HUDEP-2 (cell line): ENCODE measurements around the gene CDKAL1.
"Not testable (repeated sequence)": the region's sequence is repeated elsewhere in the genome, so short reads cannot be mapped to it uniquely, and the experiment has no call there.

ENCODE experiments used
- DNase-seq, 76 experiments: peaks; one replicate each; lab custom pipeline; 2025; ENCODE audit not compliant: unreplicated experiment in 76 of 76; lab: John Stamatoyannopoulos, UW

CDKAL1 gene

GRCh38 chr6:20906945-20907344 lies 372.7 kb downstream of the CDKAL1 start:
- no peak for DNase-seq

- DNase-seq = peak in 1 of 76 experiments; percentile 2
Measured at GRCh38 chr6:20907486-20908071, 373.3 kb downstream of the CDKAL1 start.

- DNase-seq = no peak
Measured at GRCh38 chr6:20909621-20910020, 375.4 kb downstream of the CDKAL1 start.

- DNase-seq = no peak
Measured at GRCh38 chr6:20911712-20912111, 377.5 kb downstream of the CDKAL1 start.

- DNase-seq = no peak
Measured at GRCh38 chr6:20915156-20915555, 380.9 kb downstream of the CDKAL1 start.

GRCh38 chr6:20915626-20916025 lies 381.4 kb downstream of the CDKAL1 start:
- DNase-seq = no peak

- peak in 1 of 76 experiments; percentile 7 for DNase-seq
Measured at GRCh38 chr6:20916086-20916485, 381.8 kb downstream of the CDKAL1 start.

- no peak for DNase-seq
Measured at GRCh38 chr6:20918868-20919267, 384.6 kb downstream of the CDKAL1 start.

GRCh38 chr6:20919677-20920385 lies 385.6 kb downstream of the CDKAL1 start:
- DNase-seq = no peak

GRCh38 chr6:20921578-20921977 lies 387.3 kb downstream of the CDKAL1 start:
- DNase-seq = no peak

- DNase-seq = no peak
Measured at GRCh38 chr6:20922743-20923142, 388.5 kb downstream of the CDKAL1 start.

- not testable (repeated sequence) for DNase-seq
Measured at GRCh38 chr6:20924094-20924493, 389.8 kb downstream of the CDKAL1 start.

GRCh38 chr6:20924911-20925543 lies 390.8 kb downstream of the CDKAL1 start:
- DNase-seq = no peak

GRCh38 chr6:20927130-20927860 lies 393.0 kb downstream of the CDKAL1 start:
- DNase-seq = no peak

GRCh38 chr6:20929283-20929682 lies 395.0 kb downstream of the CDKAL1 start:
- DNase-seq = no peak

- DNase-seq = no peak
Measured at GRCh38 chr6:20931093-20931492, 396.8 kb downstream of the CDKAL1 start.

- DNase-seq = no peak
Measured at GRCh38 chr6:20931772-20932171, 397.5 kb downstream of the CDKAL1 start.

GRCh38 chr6:20932284-20932683 lies 398.0 kb downstream of the CDKAL1 start:
- no peak for DNase-seq

- no peak for DNase-seq
Measured at GRCh38 chr6:20933057-20933788, 399.0 kb downstream of the CDKAL1 start.

GRCh38 chr6:20936949-20937348 lies 402.7 kb downstream of the CDKAL1 start:
- DNase-seq = no peak
